Neuronal stem cell (in vitro differentiated cells): ENCODE data around the gene ATOH8.

Experiments used
- DNase-seq: peaks from one replicate; pipeline ENCODE4 v3.0.0-alpha.2; 2013; ENCODE audit warnings: low spot score
- H2AFZ ChIP-seq: one replicate; pipeline ENCODE4 v1.6.1; 2013; ENCODE audit warnings: mild to moderate bottlenecking, low read length, inconsistent platforms
- H2AK5ac ChIP-seq: 2 replicates; pipeline ENCODE4 v1.6.1; 2013; ENCODE audit warnings: low read depth, mild to moderate bottlenecking, inconsistent platforms, low read length, moderate library complexity, mixed read lengths
- H2BK120ac ChIP-seq: 2 replicates; pipeline ENCODE4 v1.6.1; 2013; ENCODE audit warnings: low read depth, mild to moderate bottlenecking, inconsistent platforms, low read length, moderate library complexity, mixed read lengths
- H2BK12ac ChIP-seq: one replicate; pipeline ENCODE4 v1.6.1; 2013; ENCODE audit warnings: low read length, inconsistent platforms
- H2BK15ac ChIP-seq: 2 replicates; pipeline ENCODE4 v1.6.1; 2013; ENCODE audit warnings: mild to moderate bottlenecking, low read length, inconsistent platforms, mixed read lengths
- H2BK5ac ChIP-seq: one replicate; pipeline ENCODE4 v1.6.1; 2013; ENCODE audit warnings: inconsistent platforms, mild to moderate bottlenecking, low read length, moderate library complexity
- H3K14ac ChIP-seq: one replicate; pipeline ENCODE4 v1.6.1; 2013; ENCODE audit warnings: low read length, inconsistent platforms
- H3K18ac ChIP-seq: 2 replicates; pipeline ENCODE4 v1.6.1; 2013; ENCODE audit warnings: low read length, inconsistent platforms
- H3K23ac ChIP-seq: 2 replicates; pipeline ENCODE4 v1.6.1; 2013; ENCODE audit warnings: low read depth, mild to moderate bottlenecking, mixed read lengths, low read length, inconsistent platforms; ENCODE audit not compliant: poor library complexity
- H3K27ac ChIP-seq: replicated peaks from 3 replicates; pipeline ENCODE4 v1.5.1; 2013; ENCODE audit warnings: low read length, inconsistent platforms
- H3K27me3 ChIP-seq, 3 experiments: 2 replicates each; pipeline ENCODE4 v1.6.1; 2013; ENCODE audit warnings: low read length in 3 of 3, mild to moderate bottlenecking in 2 of 3, inconsistent platforms in 1 of 3, low read depth in 1 of 3, mixed read lengths in 1 of 3, moderate library complexity in 1 of 3; ENCODE audit not compliant: control insufficient read depth in 3 of 3, insufficient read depth in 3 of 3
- H3K36me3 ChIP-seq, 2 donors: replicated peaks in 1 of 2; 2 replicates each; pipeline ENCODE4 v1.6.1; 2013; ENCODE audit warnings: low read length in 2 of 2; ENCODE audit not compliant: control insufficient read depth in 2 of 2, insufficient read depth in 2 of 2
- H3K4ac ChIP-seq: 2 replicates; pipeline ENCODE4 v1.6.1; 2013; ENCODE audit warnings: inconsistent platforms, mild to moderate bottlenecking, low read length, moderate library complexity
- H3K4me1 ChIP-seq, 2 donors: 1 replicate in 1 of 2; 2 replicates in 1 of 2; pipeline ENCODE4 v1.6.1; 2013; ENCODE audit warnings: low read length in 2 of 2, low read depth in 1 of 2; ENCODE audit not compliant: control insufficient read depth in 2 of 2, insufficient read depth in 1 of 2
- H3K4me2 ChIP-seq: one replicate; pipeline ENCODE4 v1.6.1; 2013; ENCODE audit warnings: mild to moderate bottlenecking, low read length, inconsistent platforms; ENCODE audit not compliant: insufficient read depth, poor library complexity, severe bottlenecking
- H3K4me3 ChIP-seq, 2 donors: 2 replicates each; pipeline ENCODE4 v1.5.1; 2013; ENCODE audit warnings: low read length in 2 of 2, mild to moderate bottlenecking in 2 of 2, inconsistent platforms in 1 of 2, moderate library complexity in 1 of 2
- H3K79me1 ChIP-seq: one replicate; pipeline ENCODE4 v1.6.1; 2013; ENCODE audit warnings: low read depth, mild to moderate bottlenecking, inconsistent platforms, low read length, moderate library complexity
- H3K9ac ChIP-seq: one replicate; pipeline ENCODE4 v1.6.1; 2013; ENCODE audit warnings: mild to moderate bottlenecking, low read depth, low read length, inconsistent platforms; ENCODE audit not compliant: poor library complexity
- H3K9me3 ChIP-seq, 2 donors: replicated peaks in 1 of 2; 2 replicates each; pipeline versions ENCODE3 to v1.6.1; 2013; ENCODE audit warnings: low read length in 2 of 2, mild to moderate bottlenecking in 2 of 2, inconsistent platforms in 1 of 2, low read depth in 1 of 2, mixed read lengths in 1 of 2, moderate library complexity in 1 of 2; ENCODE audit not compliant: control insufficient read depth in 2 of 2, insufficient read depth in 1 of 2
- H4K8ac ChIP-seq: one replicate; pipeline ENCODE4 v1.6.1; 2013; ENCODE audit warnings: low read depth, mild to moderate bottlenecking, inconsistent platforms, low read length, moderate library complexity
- H4K91ac ChIP-seq: one replicate; pipeline ENCODE4 v1.6.1; 2013; ENCODE audit warnings: low read length, low read depth, mild to moderate bottlenecking, inconsistent platforms; ENCODE audit not compliant: poor library complexity
- WGBS, 2 donors: extraction: QIAGEN DNeasy Blood & Tissue Kit; methylation state at CpG; one replicate each; pipeline ENCODE4 v1.1.7; 2013; ENCODE audit warnings: missing lambda C conversion rate in 2 of 2, mixed read lengths in 1 of 2; ENCODE audit not compliant: insufficient read length in 2 of 2, insufficient replicate concordance in 1 of 2; ENCODE audit errors: extremely low coverage in 2 of 2; 5-methylcytosine and 5-hydroxymethylcytosine counted together

Gene ATOH8

GRCh38 chr2:85800586-85800985 lies 46.8 kb downstream of the ATOH8 start:
- Histone ChIP-seq H3K4me3 (no peak overlapping the region), H2BK12ac (no peak overlapping the region), H4K91ac (no peak overlapping the region), H4K8ac (no peak overlapping the region), H3K4me1 (peaks cover 11 to 12% of the 10 kb centered on the region in 2 donors), H3K36me3 (no peaks in the 10 kb centered on the region), H3K9ac (no peak overlapping the region), H2AFZ (no peak overlapping the region), H3K27ac (no peak overlapping the region), H3K4ac (no peak overlapping the region), H2BK15ac (no peak overlapping the region), H3K14ac (no peak overlapping the region), H2BK120ac (no peak overlapping the region), H2AK5ac (no peak overlapping the region), H2BK5ac (no peak overlapping the region), H3K79me1 (no peaks in the 10 kb centered on the region), H3K9me3 (peaks cover 2% of the 10 kb centered on the region in 2 donors), H3K23ac (no peak overlapping the region), H3K27me3 (no peaks in the 10 kb centered on the region), H3K4me2 (no peak overlapping the region), H3K18ac (no peak overlapping the region)
- no CpG with 5 or more reads among the region's 3 CpGs for WGBS, 2 donors
- no peak for DNase-seq

- no peak overlapping the region for H2BK120ac ChIP-seq
- no peaks in the 10 kb centered on the region for H3K79me1 ChIP-seq
- H3K9ac ChIP-seq, result no peak overlapping the region
- H3K27me3 ChIP-seq, result no peaks in the 10 kb centered on the region
- no peak overlapping the region for H3K4me3 ChIP-seq
- H2AK5ac ChIP-seq, result no peak overlapping the region
- no peak overlapping the region for H3K4me2 ChIP-seq
- H3K23ac ChIP-seq, result no peak overlapping the region
- peaks cover 2% of the 10 kb centered on the region in 2 donors for H3K9me3 ChIP-seq
- no CpG with 5 or more reads among the region's 5 CpGs for WGBS, 2 donors
- no peak overlapping the region for H2AFZ ChIP-seq
- no peak overlapping the region for H2BK5ac ChIP-seq
- H3K4me1 ChIP-seq, result peaks cover 0 to 3% of the 10 kb centered on the region in 2 donors
- no peak overlapping the region for H3K27ac ChIP-seq
- no peaks in the 10 kb centered on the region for H3K36me3 ChIP-seq
- no peak overlapping the region for H4K91ac ChIP-seq
- no peak overlapping the region for H3K18ac ChIP-seq
- H3K4ac ChIP-seq, result no peak overlapping the region
- H4K8ac ChIP-seq, result no peak overlapping the region
- H3K14ac ChIP-seq, result no peak overlapping the region
- H2BK12ac ChIP-seq, result no peak overlapping the region
- H2BK15ac ChIP-seq, result no peak overlapping the region
- DNase-seq, result no peak
Measured at GRCh38 chr2:85801871-85802270, 48.1 kb downstream of the ATOH8 start.

- H3K27ac ChIP-seq, result no peak overlapping the region
Measured at GRCh38 chr2:85802354-85803103, 48.7 kb downstream of the ATOH8 start.

GRCh38 chr2:85803704-85804425 lies 50.1 kb downstream of the ATOH8 start:
- H2AFZ ChIP-seq, result no peak overlapping the region
- H3K4me3 ChIP-seq, result no peak overlapping the region
- H3K79me1 ChIP-seq, result no peaks in the 10 kb centered on the region
- no peak for DNase-seq
- no CpG with 5 or more reads among the region's 10 CpGs for WGBS, 2 donors
- H3K4ac ChIP-seq, result no peak overlapping the region
- no peak overlapping the region for H3K9ac ChIP-seq
- no peaks in the 10 kb centered on the region for H3K36me3 ChIP-seq
- H3K23ac ChIP-seq, result no peak overlapping the region
- no peak overlapping the region for H3K4me2 ChIP-seq
- peaks cover 2% of the 10 kb centered on the region in 2 donors for H3K9me3 ChIP-seq
- no peak overlapping the region for H3K27ac ChIP-seq
- no peak overlapping the region for H3K18ac ChIP-seq
- no peak overlapping the region for H2AK5ac ChIP-seq
- H3K14ac ChIP-seq, result no peak overlapping the region
- no peak overlapping the region for H2BK12ac ChIP-seq
- H4K8ac ChIP-seq, result no peak overlapping the region
- H3K27me3 ChIP-seq, result no peaks in the 10 kb centered on the region
- H2BK15ac ChIP-seq, result no peak overlapping the region
- H3K4me1 ChIP-seq, result no peaks in the 10 kb centered on the region
- H2BK5ac ChIP-seq, result no peak overlapping the region
- H2BK120ac ChIP-seq, result no peak overlapping the region
- no peak overlapping the region for H4K91ac ChIP-seq

More at GRCh38 chr2:85802354-85803103, 48.7 kb downstream of the ATOH8 start:
- Histone ChIP-seq H3K9me3 (peaks cover 2% of the 10 kb centered on the region in 2 donors), H2AK5ac (no peak overlapping the region), H2BK120ac (no peak overlapping the region), H3K4me1 (no peaks in the 10 kb centered on the region), H4K8ac (no peak overlapping the region), H3K14ac (no peak overlapping the region), H2BK12ac (no peak overlapping the region), H3K4me2 (no peak overlapping the region), H2BK5ac (no peak overlapping the region), H3K4ac (no peak overlapping the region), H4K91ac (no peak overlapping the region), H2AFZ (no peak overlapping the region), H3K23ac (no peak overlapping the region), H3K18ac (no peak overlapping the region), H3K9ac (no peak overlapping the region), H2BK15ac (no peak overlapping the region), H3K4me3 (no peak overlapping the region), H3K27me3 (no peaks in the 10 kb centered on the region), H3K36me3 (no peaks in the 10 kb centered on the region), H3K79me1 (no peaks in the 10 kb centered on the region)
- no CpG with 5 or more reads among the region's 9 CpGs for WGBS, 2 donors
- no peak for DNase-seq
